ENCODE measurements around the gene RNF212.
"Not testable (repeated sequence)": the region's sequence is repeated elsewhere in the genome, so short reads cannot be mapped to it uniquely, and the experiment has no call there.

The RNF212 gene

DNA sequence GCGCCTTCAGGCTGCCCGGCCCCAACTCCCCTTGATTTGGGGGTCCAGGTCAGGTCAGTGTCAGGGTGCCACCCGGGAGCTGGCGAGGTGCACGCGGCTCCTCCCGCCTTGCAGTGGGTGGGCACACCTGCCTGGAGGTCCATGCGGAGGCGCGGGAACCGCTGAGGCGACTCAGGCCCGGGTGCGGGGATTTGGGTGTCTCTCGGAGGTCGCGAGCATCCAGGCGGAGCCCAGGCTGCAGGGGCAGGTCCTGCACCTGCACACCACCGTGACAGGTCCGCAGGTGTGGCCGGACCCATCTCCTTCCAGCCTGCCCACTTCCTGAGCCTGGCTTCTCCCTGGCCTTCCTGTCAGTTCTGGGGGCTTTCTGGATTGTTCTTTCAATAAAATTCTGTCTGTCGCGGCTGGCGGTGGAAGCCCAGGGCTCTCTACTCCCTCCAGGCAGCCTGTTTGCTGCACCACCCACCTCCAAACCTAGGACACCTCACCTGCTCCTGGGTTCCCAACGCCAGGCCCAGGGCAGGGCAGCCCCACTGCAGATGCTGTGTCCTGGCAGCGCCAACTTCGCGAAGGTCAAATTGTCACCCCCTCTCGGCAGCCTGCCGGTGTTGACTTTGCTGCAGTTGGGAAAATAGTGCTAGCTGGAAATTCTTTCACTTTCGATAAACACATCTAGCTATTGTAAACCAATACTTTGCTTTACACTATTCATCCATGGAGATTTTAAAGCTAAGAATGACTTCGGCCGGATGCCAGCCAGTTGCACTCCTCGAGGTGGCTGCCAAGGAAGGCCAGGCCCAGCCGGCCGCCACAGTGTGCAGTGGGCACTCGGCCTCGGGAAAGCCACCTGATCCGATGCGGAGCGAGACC is 66.0 kb downstream of the RNF212 start:
- Mint-ChIP-seq H3K27ac (no peak overlapping the region), H3K9me3 (peaks cover 4% of the 10 kb centered on the region), H3K4me3 (no peak overlapping the region), H3K4me1 (peaks cover 4% of the 10 kb centered on the region), H3K36me3 (ENCODE audit: low read depth) (peaks cover 3% of the 10 kb centered on the region), H3K27me3 (peaks cover 33% of the 10 kb centered on the region)
- no peak for DNase-seq
- no peak for ATAC-seq

DNA sequence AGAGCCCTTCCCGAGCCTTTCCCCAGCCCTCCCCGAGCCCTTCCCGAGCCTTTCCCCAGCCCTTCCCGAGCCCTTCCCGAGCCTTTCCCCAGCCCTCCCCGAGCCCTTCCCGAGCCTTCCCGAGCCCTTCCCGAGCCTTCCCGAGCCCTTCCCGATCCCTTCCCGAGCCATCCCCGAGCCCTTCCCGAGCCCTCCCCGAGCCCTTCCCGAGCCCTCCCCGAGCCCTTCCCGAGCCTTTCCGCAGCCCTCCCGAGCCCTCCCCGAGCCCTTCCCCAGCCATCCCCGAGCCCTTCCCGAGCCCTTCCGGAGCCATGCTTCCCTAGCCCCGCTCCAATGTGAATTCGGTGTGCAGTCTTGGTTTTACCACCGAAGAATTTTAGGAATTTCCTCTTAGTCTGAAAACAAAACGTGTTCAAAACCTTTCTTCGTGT is 66.8 kb downstream of the RNF212 start:
- H3K4me3 Mint-ChIP-seq; H3K4me1 Mint-ChIP-seq; H3K9me3 Mint-ChIP-seq; DNase-seq; H3K27ac Mint-ChIP-seq; ATAC-seq; H3K36me3 Mint-ChIP-seq (ENCODE audit: low read depth): not testable (repeated sequence)
- peaks cover 33% of the 10 kb centered on the region for H3K27me3 Mint-ChIP-seq

DNA sequence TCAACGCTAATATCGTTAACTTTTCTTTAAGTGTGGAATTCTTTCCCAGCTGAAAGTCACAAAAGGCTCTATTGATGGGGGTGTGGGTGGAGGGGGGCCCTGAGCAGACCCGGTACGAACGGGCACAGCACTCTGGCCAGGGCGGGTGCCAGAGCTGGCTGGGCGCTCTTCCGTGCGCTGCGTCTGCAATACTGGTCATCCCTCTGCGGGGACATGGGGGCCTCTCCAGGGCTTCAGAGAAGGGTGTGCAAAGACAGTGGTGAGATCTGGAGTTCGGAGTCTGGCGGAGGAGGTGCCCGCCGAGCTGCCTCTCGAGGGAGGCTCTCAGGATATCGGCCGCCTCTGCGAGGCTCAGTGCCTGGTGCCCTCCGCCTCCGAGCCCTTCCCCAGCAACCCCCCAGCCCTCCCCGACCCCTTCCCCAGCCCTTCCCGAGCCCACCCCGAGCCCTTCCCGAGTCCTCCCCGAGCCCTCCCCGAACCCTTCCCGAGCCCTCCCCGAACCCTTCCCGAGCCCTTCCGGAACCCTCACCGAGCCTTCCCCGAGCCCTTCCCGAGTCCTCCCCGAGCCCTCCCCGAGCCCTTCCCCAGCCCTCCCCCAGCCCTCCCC is 67.7 kb downstream of the RNF212 start:
- DNase-seq (no peak), ATAC-seq (no peak)
- Mint-ChIP-seq H3K4me3 (no peak overlapping the region), H3K27me3 (peaks cover 33% of the 10 kb centered on the region), H3K36me3 (ENCODE audit: low read depth) (peaks cover 3% of the 10 kb centered on the region), H3K9me3 (peaks cover 4% of the 10 kb centered on the region), H3K4me1 (peaks cover 4% of the 10 kb centered on the region), H3K27ac (no peak overlapping the region)

DNA sequence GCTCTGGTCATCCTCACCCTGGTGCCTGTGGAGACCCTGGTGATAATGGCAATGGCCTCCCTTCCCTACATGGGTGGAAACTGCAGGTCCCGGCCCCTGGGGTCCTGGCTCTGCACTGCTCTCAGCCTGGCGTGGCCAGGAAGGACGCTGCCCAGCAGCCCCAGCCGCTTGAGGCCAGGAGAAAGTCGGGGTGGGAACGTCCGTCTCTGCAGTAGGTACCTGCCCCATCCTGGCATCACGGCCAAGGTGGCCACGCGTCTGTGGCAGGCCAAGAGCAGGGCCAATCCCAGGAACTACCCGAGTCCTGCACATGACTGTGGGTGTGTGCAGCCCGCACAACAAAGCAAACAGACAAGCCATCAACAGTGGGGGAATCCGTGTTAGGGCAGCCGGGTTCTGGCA is 68.2 kb downstream of the RNF212 start:
- Mint-ChIP-seq H3K36me3 (ENCODE audit: low read depth) (peaks cover 3% of the 10 kb centered on the region), H3K27ac (no peak overlapping the region), H3K4me3 (no peak overlapping the region), H3K4me1 (peaks cover 4% of the 10 kb centered on the region), H3K9me3 (peaks cover 4% of the 10 kb centered on the region), H3K27me3 (peaks cover 33% of the 10 kb centered on the region)
- ATAC-seq (no peak), DNase-seq (no peak)

DNA sequence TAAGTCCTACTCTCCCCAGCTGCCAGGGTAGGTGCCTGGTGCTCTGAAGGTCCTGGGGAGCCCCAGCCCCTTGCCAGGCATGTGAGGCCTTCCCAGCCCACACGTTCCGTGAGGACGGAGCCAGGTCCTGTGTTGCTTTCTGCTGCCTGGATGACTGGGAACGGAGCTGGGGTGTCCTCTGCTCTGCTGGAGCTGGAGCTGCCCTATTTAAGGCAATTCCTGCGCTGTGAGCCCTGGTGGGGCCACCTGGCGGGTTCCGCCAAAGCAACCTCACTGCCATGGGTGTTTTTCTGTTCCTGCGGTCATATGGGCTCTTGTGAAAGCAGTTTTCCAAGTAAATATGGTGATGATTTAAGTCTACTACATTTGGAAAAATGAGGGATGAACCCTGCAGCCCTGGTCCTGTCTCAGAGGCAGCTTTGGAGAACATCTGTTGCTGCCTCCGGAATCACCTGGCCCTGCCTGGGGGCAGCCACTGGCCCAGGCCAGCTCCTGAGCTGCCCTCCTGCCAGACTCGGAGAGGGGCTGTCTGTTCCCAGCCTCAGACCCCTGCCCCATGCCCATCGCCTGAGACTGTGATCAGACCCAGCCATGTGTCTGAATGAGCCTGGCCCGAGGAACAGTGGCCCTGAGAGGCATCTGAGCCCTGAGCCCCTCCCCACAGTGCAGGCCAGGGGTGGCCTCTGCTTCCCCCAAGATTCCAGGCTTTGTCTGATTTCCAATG is 68.7 kb downstream of the RNF212 start:
- H3K4me3 Mint-ChIP-seq: no peak overlapping the region

DNA sequence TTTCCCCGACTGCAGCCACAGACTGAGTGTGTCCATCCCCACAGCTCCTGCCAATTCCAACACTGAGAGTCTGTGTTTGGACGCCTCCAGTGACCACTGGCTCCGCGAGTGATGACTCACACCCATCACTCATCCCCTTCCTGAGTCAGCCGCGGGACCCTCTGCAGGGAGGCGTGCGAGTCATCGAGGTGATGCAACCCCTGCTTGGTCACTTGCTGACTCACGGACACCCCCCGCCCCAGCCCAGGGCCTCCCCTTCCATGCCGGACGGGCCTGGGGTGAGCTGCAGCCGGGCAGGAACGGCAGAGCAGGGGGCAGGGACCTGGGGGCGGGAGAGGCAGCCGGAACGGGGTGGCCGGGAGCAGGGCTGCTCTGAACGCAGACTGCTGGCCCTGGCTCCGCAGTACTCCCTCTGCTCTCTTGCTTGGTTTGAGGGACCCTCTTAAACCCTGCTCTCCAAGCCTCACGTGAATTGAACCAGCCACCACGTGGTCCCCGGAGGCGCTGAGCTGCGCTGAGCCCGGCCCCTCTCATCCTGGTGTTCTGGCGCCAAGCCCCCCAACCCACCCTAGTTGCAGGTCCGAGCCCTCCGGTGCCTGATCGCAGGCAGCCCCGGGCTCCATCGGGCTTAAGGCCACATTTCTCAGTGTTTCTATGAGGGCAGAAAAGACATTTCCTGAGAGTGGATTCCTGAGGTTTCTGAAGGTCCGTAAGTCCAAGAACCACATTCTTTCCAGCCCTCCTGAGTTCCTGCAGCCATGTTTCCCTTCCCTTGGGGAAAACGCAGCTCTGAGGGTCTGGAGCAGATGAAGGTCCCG is 69.5 kb downstream of the RNF212 start:
- DNase-seq: peak; percentile 57
- Mint-ChIP-seq H3K4me3 (no peak overlapping the region), H3K4me1 (peaks cover 4% of the 10 kb centered on the region), H3K27me3 (peaks cover 27% of the 10 kb centered on the region), H3K9me3 (peaks cover 4% of the 10 kb centered on the region), H3K27ac (no peak overlapping the region), H3K36me3 (ENCODE audit: low read depth) (peaks cover 3% of the 10 kb centered on the region)
- ATAC-seq: peak; percentile 72

More for the DNA sequence above, 68.7 kb downstream of the RNF212 start:
- H3K9me3 Mint-ChIP-seq: peaks cover 4% of the 10 kb centered on the region
- no peak for ATAC-seq
- no peak for DNase-seq
- H3K36me3 Mint-ChIP-seq (ENCODE audit: low read depth): peaks cover 3% of the 10 kb centered on the region
- H3K27me3 Mint-ChIP-seq: peaks cover 33% of the 10 kb centered on the region
- peaks cover 4% of the 10 kb centered on the region for H3K4me1 Mint-ChIP-seq
- H3K27ac Mint-ChIP-seq: no peak overlapping the region

DNA sequence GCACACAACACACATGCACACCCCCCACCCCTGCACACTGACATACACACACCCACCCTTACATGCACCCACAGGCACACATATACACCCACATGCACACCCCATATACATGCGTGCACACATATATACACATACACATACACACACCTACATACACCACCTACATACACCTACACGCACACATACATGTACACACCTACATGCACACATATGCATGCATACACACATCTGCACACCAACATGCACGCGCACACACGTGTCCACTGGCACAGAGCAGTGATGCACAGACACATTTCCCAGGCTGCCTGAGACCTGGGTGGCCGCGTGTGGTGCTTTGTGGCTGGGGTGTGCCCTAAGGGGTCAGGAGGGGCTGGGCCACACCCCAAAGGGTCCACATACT is 70.2 kb downstream of the RNF212 start:
- ATAC-seq (peak; percentile 15), DNase-seq (no peak)
- H3K9me3 Mint-ChIP-seq: peaks cover 4% of the 10 kb centered on the region
- H3K4me3 Mint-ChIP-seq: peak overlapping the region; percentile 42
- H3K36me3 Mint-ChIP-seq (ENCODE audit: low read depth): peaks cover 3% of the 10 kb centered on the region
- H3K27me3 Mint-ChIP-seq: peaks cover 26% of the 10 kb centered on the region
- H3K4me1 Mint-ChIP-seq: peaks cover 4% of the 10 kb centered on the region
- H3K27ac Mint-ChIP-seq: peak overlapping the region; percentile 71

DNA sequence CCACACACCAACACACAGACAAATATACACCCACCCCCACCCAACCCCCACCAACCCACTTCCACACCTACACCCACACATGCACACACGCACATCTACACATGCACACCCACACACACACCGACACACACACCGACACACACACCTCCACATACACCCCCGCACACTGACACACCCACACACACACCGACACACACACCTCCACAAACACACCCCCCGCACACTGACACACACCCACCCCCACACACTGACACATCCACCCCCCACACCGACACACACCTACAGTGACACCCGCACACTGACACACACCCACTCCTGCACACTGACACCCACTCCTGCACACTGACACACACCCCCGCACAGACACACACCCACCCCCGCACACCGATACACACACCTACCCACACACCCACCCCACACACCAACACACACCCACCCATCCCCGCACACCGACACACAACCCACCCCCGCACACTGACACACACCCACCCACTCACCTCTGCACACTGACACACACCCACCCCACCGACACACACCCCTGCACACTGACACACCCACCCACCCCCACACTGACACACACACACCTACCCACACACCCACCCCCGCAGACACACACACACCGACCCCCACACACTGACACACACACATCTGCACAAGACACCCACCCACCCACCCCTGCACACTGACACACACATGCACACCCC is 70.9 kb downstream of the RNF212 start:
- Mint-ChIP-seq H3K27me3 (peaks cover 23% of the 10 kb centered on the region), H3K36me3 (ENCODE audit: low read depth) (peaks cover 3% of the 10 kb centered on the region), H3K27ac (no peak overlapping the region), H3K9me3 (peaks cover 4% of the 10 kb centered on the region), H3K4me3 (no peak overlapping the region), H3K4me1 (peaks cover 4% of the 10 kb centered on the region)
- ATAC-seq: no peak
- no peak for DNase-seq

DNA sequence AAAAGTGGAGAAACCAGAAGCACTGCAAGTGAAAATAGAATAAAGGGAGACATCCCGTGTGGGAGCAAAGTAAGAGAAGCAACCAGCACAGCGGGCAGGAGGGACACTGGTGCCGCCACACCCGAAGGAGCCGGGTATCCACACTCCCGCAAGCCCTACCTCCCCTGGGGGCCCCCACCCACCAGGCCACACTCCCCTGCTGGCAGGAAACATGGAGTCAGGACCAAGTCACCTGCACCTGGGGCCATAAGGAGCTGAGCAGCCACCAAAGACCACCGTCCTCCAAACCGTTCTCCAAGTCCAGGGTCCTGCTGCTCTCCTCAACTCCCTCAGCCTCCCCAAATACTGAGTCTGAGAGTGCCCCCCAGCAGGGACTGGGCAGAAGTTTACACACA is 71.4 kb downstream of the RNF212 start:
- Mint-ChIP-seq H3K27me3 (peaks cover 19% of the 10 kb centered on the region), H3K4me3 (no peak overlapping the region), H3K9me3 (peaks cover 4% of the 10 kb centered on the region), H3K36me3 (ENCODE audit: low read depth) (peaks cover 3% of the 10 kb centered on the region), H3K4me1 (peaks cover 4% of the 10 kb centered on the region), H3K27ac (no peak overlapping the region)
- DNase-seq (no peak), ATAC-seq (no peak)

DNA sequence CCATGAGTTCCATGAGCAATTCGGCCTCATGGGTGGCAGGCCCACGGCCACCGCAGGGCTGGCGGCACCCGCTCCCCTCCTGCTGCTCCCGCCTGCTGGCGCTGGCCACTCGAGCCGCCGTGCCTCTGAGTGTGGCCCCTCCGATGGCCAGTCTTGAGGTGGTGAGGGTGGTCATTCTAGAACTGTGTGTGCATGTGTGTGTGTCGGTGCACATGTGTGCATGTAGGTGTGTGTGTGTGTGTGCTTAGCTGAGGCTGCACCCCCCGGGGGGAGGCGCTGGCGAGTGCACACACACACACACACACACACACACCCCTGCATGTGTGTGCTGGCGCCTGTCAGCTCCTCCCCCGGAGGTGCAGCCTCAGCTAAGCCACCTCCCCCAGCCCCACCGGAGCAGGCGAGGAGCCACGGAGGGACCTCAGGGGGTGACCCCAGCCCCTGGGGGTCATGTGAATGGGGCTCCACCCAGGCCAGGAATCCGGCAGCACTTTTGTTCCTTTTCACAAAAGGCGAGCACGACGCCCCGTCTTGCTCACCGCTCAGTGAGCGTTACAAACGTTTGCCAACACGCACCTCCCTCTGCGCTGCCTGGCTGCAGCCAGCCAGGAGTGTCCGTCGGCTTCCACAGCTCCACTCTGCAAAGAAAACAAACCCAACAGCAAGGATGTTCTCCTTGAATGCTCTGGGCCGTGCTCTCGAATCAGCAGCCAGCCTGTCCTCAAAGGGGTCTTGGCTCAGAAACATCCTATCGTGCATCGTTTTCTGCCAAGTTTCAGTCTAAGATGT is 72.0 kb downstream of the RNF212 start:
- Mint-ChIP-seq H3K27ac (no peak overlapping the region), H3K9me3 (peaks cover 4% of the 10 kb centered on the region), H3K36me3 (ENCODE audit: low read depth) (no peaks in the 10 kb centered on the region), H3K4me1 (peaks cover 2% of the 10 kb centered on the region), H3K4me3 (no peak overlapping the region), H3K27me3 (peaks cover 17% of the 10 kb centered on the region)
- ATAC-seq (no peak), DNase-seq (no peak)

DNA sequence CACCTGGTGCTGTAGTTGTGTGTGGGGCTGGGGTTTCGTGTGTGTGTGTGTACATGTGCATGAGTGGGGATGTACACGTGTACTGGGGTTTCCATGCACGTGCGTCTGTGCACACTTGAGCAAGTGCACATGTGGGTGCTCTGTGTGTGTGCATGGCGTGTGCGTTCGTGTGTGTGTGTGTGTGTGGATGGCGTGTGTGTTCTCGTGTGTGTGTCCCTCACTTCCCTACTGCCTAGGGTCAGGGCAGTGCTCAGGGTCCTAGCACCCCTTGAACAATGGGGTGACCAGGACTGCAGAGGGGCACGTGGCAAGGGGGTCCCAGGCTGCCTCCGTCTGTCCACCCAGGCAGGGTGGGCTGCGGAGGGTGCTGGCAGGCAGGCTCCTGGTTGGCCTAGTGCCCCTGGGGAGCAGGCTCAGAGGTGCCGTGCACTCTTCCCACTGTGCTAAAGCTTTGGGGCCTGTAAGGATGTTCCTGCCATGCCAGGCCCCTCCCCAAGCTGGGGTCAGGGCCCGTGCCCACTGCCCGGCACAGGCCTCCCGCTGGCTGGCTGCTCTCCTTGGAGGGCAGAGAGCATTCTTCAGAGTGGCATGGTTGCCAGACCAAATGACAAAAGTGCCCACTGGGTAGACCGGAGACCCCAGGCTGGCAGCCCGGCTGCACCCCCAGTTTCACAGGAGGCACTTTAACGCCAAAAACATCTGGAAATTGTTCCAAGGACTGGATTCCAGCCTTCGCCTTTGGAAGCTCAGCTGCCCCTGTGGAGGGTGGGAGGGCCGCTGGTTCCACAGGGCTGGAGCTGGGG is 72.8 kb downstream of the RNF212 start:
- H3K4me1 Mint-ChIP-seq: peaks cover 2% of the 10 kb centered on the region
- H3K36me3 Mint-ChIP-seq (ENCODE audit: low read depth): no peaks in the 10 kb centered on the region
- H3K27me3 Mint-ChIP-seq: peaks cover 16% of the 10 kb centered on the region
- peaks cover 4% of the 10 kb centered on the region for H3K9me3 Mint-ChIP-seq
- DNase-seq (no peak), ATAC-seq (no peak)
- no peak overlapping the region for H3K27ac Mint-ChIP-seq
- no peak overlapping the region for H3K4me3 Mint-ChIP-seq

DNA sequence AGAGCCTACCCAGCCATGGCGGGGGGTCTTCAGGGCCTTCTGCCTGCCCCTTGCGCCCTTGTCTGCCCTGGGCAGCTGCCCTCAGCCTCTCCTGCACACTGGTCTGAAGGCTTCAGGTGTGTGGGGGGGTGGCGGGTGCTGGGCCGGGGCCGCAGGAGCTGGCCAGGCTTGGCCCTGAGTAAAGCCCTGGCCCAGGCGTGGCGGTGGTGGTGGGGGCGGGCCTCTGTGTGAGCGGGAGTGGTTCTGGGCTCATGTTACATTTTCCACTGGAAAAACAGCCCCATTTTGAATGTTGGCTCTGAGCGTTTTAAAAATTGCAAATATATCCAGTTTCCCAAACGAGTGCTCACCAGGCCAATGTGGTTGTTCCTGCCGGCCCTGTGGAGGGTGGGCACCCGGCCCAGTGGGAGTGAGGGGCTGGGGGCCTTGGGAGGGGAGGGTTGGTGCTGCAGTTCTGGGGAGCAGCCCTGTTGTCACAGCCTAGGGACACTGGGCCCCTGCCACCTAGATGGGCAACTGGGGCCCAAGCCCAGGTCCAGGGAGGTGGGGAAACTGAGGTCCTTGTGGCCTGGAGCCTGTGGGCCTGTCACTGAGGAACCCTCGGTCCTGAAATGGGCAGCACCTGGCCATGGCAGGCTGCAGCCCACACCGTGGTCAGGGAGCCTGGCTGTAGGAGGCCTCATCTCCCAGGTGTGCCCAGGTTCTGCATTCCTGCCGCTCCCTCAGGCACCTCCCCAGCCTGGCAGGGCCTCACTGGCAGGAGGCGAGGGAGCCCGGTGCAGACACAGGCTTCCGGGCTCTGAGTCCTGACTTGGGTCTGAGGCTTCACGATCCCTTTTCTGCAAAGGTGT is 73.6 kb downstream of the RNF212 start:
- H3K27me3 Mint-ChIP-seq: peaks cover 8% of the 10 kb centered on the region
- peaks cover 4% of the 10 kb centered on the region for H3K9me3 Mint-ChIP-seq
- H3K4me1 Mint-ChIP-seq: peaks cover 2% of the 10 kb centered on the region
- no peak overlapping the region for H3K27ac Mint-ChIP-seq
- no peak overlapping the region for H3K4me3 Mint-ChIP-seq
- H3K36me3 Mint-ChIP-seq (ENCODE audit: low read depth): no peaks in the 10 kb centered on the region
- ATAC-seq (no peak), DNase-seq (no peak)
